Measurements from ENCODE around the gene ZC3H7B. TPM values are rescaled to one million over a fixed set of nuclear protein-coding genes. Genes with fewer than 3 reads are reported as not detected.

Gene ZC3H7B
- total RNA-seq, 1 donor from 2014 or later = 55.6 TPM

DNA sequence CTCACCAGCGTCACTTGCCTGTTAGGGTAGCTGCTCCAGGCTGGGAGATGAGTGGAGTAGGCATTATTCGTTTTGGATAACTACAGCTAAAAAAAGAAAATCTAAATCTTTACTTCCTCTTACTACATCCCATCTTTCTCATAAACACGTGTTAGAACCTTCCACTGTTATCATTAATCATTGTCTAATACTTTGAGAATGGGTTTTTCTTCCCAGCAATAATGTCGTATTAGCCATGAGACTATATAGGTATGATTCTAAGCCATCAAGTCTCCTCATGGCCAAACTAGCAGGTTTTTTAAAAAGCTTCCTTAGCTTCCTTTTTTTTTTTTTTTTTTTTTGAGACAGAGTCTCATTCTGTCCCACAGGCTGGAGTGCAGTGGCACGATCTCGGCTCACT is 76.5 kb downstream of the ZC3H7B start:
- intact Hi-C loops (cut with micrococcal nuclease) = no loop called here

DNA sequence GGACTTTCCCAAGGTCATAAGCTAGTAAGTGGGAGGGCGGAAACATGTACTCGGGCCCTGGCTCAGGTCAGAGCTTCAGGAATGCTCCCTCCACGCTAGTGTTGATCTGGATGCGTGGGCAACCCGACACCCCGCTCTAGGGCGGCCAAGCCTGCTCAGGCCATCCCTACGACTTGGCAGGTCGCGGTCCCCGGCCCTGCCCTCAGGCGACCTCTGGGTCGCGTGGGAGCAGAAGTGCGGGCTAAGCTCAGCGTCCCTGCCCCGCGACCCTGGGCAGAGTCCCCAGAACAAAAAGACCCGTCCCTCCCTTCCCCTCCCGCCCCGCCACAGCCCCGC is 79.6 kb downstream of the ZC3H7B start:
- intact Hi-C loops (cut with micrococcal nuclease) = loop anchor here (1.0 to 2.0 kb wide), 6 partner anchors 22 to 290 kb away; partner anchors contain the start of genes ACO2, DESI1, PHF5A and RANGAP1

DNA sequence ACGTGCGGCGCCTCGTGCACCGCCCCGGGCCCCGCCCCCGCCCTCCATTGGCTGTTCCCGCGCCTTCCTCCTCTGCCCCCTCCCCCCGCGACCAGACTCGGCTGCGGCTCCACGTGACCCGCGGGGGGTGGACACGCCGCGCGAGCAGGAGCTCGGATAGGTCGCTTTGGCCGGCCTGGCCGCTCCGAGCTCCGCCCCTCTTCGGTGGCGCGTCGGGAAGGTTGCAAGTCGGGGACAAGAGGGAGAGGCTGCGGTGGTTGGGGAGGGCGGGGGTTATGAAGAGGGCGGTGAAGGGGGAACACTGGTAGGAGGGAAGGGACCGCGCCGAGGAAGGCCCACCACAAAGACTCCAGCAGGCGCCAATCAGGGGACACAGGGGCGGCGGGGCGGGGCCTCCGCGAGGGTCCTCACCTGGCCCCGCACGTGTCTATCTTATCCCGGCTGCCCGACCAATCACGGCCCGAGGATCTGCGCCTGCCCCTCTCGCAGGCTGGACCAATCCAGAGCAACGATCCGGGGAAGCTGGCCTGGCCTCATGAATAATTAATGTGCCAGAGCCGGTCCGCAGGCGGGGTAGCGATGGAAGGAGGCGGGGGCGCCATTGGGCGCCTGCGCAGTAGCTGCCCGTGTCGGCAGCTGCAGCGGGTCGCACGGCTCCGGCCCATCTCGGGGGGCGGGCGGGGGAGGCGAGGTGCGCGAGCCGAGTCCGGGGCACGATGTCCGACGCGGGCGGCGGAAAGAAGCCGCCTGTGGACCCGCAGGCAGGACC is 80.2 kb downstream of the ZC3H7B start, which contains the start of gene TEF:
Gene TEF, plus strand, starts transcription at position 614 of the 769 bp plus-strand sequence. Its CDS starts 103 bp downstream, at position 717.
- intact Hi-C loops (cut with micrococcal nuclease) = loop anchor here (1.0 to 2.0 kb wide), 6 partner anchors 21 to 290 kb away; partner anchors contain the start of genes ACO2, DESI1, PHF5A and RANGAP1

DNA sequence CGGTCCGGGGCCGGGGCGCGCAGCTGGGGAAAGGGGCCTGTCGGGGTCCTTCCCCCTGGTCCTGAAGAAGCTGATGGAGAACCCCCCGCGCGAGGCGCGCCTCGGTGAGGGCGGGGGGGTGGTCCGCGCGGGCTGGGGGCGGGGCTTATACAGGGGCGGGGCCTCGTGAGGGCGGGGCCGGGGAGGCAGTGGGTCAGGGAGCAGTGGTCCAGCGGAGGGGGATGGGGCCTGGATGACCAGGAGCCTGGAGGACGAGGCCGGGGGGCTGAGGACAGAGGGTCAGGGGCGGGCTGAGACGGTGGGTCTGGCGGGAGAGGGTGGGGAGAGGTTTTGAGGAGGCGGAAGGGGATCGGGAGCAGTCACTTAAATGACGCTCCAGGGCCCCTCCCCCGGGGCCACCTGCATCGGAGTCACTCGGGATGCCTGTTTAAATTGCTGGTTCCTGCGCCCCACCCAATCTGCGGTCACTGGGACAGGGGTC is 80.8 kb downstream of the ZC3H7B start:
- intact Hi-C loops (cut with micrococcal nuclease) = no loop called here

DNA sequence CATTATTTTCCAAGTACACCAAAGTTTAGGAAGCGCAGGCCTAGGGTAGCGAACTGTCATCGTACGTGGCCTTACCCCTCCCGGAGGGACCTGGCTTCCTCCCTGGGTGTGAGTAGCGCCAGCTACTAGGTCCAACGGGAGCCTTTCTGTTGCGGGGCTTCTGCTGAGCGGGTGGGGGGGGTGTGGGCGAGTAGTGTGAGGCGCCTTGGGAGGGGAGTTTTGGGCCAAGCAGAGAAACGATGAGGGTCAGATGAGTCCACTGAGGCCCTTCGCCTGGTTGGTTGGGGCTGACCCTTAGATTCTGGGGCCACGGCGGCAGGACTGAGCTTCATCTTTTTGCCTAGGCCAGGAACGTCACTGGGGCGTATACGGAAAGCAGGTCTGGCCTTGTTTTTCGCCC is 81.3 kb downstream of the ZC3H7B start:
- intact Hi-C loops (cut with micrococcal nuclease) = no loop called here

DNA sequence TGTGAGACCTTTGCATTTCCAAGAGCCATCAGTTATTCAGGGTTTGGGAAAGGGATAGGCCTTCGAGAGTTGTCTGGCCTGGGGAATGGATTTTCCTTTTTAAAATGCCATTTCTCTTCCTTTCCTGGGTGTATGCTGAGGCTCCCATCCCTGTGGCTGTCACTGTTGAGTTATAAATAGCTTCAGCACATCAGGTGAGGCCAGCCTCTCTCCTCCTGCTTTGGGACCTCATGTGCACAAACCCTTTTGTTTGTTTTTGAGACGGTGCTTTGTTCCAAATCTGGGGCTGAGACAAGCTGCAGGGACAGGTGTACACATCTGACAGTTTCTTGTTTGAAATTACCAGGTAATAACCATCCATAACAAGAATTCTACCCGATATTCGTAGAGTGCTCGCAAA is 81.8 kb downstream of the ZC3H7B start:
- intact Hi-C loops (cut with micrococcal nuclease) = no loop called here

DNA sequence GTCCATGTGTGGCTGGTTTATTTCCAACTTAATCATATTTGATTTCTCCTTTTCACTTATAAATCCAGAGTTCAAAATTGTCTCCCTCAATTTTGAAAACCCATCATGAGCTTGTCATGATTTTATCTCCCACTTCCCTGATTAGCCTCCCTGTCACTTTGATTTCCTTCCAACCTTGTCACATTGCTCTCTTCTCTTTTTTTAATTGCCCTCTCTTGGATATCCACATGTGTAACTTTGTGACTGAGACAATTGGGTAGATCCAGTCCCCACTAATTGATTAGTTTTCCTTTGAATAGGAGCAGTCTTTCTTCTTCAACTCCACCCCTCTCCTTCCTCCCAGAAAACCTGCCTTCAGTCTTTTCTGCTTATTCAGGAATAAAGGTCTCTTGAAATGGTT is 82.8 kb downstream of the ZC3H7B start:
- intact Hi-C loops (cut with micrococcal nuclease) = no loop called here

DNA sequence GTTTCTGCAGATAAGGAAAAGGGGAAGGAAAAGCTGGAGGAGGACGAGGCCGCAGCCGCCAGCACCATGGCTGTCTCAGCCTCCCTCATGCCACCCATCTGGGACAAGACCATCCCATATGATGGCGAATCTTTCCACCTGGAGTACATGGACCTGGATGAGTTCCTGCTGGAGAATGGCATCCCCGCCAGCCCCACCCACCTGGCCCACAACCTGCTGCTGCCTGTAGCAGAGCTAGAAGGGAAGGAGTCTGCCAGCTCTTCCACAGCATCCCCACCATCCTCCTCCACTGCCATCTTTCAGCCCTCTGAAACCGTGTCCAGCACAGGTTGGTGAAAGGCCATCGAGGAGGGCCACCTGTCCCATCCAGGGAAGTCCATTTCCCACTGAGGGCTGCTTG is 86.0 kb downstream of the ZC3H7B start:
- intact Hi-C loops (cut with micrococcal nuclease) = no loop called here

DNA sequence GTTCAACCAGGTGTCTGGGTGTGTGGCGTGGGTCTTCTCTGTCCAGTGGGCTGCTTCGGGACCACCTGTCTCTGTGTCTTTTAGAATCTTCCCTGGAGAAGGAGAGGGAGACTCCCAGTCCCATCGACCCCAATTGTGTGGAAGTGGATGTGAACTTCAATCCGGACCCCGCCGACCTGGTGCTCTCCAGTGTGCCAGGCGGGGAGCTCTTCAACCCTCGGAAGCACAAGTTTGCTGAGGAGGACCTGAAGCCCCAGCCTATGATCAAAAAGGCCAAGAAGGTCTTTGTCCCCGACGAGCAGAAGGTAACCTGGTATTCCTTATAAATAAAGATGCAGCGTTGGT is 92.7 kb downstream of the ZC3H7B start:
- intact Hi-C loops (cut with micrococcal nuclease) = no loop called here

DNA sequence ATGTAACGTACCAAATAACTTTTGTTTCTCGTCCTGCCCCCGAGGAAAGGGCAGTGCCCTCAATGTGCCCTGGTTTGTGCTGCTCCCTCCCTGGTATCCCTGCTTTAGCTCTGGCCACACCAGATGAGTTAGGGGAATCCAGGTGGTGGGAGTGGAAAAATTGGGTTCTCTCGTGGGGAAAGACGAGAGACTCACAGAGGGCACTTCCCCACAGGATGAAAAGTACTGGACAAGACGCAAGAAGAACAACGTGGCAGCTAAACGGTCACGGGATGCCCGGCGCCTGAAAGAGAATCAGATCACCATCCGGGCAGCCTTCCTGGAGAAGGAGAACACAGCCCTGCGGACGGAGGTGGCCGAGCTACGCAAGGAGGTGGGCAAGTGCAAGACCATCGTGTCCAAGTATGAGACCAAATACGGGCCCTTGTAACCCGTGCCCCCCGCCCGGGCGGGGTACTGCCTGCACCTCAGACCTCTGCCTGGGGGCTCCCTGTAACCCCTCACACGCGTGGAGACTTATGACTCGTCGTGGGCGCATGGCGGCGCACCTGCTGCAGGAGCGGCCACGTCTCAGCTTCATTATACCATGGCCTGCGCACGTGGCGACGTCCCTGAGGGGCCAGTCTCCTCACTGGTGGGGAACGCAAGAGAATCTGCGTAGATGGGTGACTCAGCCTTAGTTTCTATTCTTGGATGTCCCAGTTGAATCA is 94.4 kb downstream of the ZC3H7B start:
- intact Hi-C loops (cut with micrococcal nuclease) = no loop called here

DNA sequence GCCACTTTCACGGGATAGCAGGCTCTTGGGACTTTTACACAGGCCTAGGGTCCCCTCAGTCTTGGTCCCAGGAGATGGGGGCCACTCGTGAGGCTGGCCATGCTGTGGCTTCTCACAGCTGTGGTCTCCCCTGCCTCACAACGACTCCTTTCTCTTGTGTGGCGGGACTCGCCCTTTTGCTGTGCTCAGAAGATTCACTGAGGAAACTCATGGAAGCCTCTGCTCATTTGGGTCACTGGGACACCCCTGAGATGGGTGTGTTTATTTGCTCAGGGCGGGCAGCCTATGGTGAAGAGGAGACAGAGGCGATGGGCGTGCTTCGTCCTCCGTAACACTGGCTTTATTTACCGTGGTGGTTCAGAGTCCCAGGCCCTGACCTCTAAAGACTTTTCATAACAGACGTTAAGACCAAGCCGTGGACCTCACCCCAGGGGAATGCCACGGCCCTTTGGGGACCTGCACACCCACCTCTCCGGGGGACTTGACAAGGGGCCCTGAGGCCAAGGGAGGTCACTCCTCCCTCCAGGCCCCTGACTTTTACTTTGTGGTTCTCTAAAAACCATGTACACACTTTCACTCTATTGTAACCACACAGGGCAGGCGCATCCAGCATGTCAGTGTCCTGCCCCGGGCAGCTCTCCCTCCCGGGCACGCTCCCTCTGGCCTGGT is 96.0 kb downstream of the ZC3H7B start:
- intact Hi-C loops (cut with micrococcal nuclease) = no loop called here

DNA sequence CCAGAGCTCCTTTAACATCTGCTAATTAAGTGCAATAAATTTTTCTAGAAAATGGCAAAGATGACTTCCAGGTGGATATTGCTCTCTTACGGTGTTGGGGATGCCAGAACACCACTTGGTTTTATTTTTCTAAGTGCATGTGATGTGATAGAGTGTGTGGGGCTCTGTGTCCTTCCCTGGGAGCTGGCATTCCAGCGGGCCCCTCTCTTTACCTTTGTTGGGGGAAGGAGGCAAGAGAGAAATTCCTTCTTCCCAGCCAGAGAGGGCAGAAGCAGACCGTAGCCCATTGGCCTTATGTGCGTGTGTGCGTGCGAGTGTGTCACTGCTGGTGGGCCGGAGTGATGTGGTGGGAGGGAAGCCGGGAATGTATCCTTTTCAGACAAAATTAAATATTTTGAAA is 97.6 kb downstream of the ZC3H7B start:
- intact Hi-C loops (cut with micrococcal nuclease) = no loop called here

DNA sequence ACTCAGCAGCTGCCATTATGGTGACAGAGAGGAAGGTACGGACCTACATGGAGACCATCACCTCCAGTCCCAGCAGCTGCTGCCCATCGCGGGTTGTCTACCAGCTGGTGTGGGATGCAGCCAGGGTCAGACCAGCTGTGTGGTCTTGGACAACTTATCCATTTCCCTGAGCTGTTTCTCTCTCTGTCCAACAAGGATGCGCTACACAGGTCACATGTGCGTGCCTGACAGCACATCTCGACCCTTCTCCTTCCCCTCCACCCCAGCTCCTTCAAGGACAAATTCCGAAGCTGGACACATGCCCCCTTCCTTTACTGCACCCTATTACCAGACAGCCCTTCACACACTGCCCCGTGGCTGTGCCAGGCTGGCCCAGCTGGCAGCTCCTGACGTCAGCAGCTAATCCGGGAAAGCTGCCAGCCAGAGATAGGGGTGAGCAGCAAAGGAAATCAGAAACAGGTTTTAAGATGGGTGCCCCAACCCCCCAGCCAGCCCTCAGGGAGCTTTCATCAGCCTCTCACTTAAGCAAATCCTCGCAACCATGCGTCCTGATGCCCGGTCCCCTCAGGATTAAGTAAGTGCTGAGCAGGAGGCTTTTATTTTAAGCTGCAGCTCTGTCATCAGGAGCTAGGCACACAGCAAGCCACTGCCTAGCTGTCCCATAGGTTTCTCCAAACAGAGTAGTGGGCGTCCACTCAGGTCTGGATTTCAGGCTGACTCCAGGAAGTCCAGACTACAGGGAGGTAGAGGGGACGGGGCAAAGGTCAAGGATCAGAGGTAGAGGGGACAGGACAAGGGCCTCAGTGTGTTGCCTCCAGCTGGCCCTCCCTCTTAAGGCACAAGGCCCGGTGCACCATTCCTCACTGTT is 100.7 kb downstream of the ZC3H7B start:
- intact Hi-C loops (cut with micrococcal nuclease) = loop anchor here (2.0 kb wide), 2 partner anchors 21 to 67 kb away; partner anchors contain the start of genes ACO2, PHF5A and TEF

DNA sequence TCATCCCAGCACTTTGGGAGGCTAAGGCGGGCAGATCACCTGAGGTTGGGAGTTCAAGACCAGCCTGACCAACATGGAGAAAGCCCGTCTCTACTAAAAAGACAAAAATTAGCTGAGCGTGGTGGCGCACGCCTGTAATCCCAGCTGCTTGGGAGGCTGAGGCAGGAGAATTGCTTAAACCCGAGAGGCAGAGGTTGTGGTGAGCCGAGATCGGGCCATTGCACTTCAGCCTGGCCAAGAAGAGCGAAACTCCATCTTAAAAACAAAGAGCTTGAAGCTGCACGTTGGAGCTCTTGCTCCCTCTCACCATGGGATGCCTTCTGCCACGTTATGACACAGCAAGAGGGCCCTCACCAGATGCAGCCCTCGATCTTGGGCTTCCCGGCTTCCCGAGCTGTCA is 101.5 kb downstream of the ZC3H7B start:
- intact Hi-C loops (cut with micrococcal nuclease) = loop anchor here (2.0 kb wide), 2 partner anchors 22 to 66 kb away; partner anchors contain the start of genes ACO2, PHF5A and TEF

DNA sequence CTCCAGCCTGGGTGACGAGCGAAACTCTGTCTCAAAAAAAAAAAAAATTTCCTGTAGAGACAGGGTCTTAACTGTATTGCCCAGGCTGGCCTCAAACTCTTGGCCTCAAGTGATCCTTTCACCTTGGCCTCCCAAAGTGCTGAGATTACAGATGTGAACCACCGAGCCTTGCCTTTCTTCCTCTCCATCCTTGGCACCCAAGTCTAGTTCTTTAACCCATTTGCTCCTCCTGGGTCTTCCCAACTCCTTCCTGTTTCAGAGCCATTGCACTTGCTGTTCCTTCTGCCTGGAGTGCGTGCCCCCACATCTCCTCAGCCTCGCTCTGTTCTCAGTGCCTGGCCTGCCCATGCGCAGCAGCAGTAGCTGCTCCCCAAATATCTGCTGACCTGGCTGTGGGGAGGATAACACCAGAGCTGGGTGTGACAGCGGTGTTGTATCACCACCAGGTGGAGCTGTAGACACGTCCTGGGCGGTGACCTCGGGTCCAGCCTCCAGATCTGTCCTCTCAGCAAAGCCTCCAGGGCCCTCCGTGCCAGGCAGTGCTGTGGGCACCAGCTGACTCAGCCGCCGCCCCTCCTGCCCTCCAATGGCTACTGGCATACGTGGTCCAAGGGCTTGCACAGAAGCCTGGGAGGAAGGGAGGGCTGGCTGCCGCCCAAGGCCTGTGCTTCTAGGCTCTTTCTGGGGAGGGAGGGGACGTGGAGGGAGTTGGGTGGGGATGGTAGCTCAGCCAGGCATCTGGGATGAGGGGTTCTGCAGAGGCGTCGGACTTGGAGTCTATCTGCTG is 102.4 kb downstream of the ZC3H7B start:
- intact Hi-C loops (cut with micrococcal nuclease) = loop anchor here (1.0 to 2.0 kb wide), 3 partner anchors 23 to 123 kb away; partner anchors contain the start of genes ACO2, PHF5A and TEF

DNA sequence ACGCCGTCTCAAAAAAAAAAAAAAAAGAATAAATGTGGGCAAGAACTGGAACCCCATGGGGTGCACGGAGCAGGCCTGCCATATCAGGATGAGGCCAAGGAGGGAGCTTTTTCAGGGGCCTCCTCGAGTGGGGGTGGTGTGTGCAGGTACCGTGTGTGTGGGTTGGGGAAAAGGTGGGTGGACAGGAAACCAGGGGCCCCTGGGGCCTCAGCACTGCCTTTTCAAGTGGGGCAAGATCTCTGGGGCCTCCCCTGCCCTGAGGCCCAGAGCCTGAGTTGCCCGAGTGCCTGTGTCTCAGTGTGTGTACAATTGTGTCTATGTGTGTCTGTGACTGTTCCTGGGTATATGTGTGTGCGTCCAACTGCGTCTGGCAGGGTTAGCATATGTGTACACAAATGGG is 104.3 kb downstream of the ZC3H7B start:
- intact Hi-C loops (cut with micrococcal nuclease) = no loop called here

DNA sequence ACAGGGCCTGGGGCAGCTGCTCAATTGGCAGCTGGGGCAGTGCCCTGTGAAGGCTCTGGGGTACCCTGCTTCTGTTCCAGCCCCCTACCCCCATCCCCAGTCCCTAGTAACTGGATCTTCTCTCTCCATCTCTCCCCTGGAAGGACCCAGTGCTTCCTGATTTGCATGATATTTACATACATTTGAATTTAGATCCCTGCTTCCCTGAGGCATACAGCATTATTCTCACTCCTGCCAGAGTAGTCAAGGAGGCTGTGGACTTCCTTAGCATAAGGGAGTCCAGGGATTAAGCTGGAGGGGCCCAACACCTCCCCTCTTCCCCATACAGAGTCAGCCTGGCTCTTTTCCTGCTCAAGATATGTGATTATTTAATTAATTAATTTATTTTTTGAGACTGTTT is 105.1 kb downstream of the ZC3H7B start:
- intact Hi-C loops (cut with micrococcal nuclease) = no loop called here

DNA sequence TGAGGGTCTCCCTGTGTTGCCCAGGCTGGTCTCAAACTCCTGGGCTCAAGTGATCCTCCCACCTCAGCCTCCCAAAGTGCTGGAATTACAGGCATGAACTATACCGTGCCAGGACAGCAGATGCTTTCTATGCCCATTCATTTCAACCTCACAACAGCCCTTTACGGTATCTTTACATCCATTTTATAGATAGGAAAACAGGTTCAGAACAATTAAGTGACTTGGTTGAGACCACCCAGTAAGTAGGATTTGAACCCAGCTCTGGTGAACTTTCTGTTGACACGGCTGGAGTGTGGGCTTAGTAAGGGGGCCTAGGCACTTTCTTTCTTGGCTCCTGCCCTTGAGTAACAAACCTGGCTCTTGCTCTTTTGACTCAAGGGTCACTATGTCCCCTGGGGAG is 106.1 kb downstream of the ZC3H7B start:
- intact Hi-C loops (cut with micrococcal nuclease) = no loop called here

DNA sequence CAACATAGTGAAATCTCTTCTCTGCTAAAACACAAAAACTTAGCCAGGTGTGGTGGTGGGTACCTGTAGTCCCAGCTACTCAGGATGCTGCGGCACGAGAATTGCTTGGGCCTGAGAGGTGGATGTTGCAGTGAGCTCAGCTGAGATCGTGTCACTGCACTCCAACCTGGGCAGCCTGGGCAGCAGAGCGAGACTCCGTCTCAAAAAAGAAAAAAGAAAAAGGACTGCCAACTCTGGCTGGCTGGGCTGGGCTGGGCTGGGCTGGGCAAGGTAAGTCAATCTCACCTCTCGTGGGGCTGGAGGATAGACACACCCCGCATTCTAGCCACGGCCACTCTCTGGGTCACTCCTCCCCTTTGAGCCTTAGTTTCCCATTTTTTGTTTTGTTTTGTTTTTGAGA is 107.3 kb downstream of the ZC3H7B start:
- intact Hi-C loops (cut with micrococcal nuclease) = no loop called here

All from T-helper 2 cell treated with Interferon-gamma antibody and Interleukin-4, amounts not matched to agents 100 ng/mL and 5 ng/mL, for 36 hours (primary cell).